DOHH2 (cell line): ENCODE measurements around the gene PRDM2.

Experiments used
- H3F3A ChIP-seq: fragments of 200-600 bp; sonication (generic), shearing (Covaris generic); 2 replicates; pipeline ENCODE4 v1.6.0; 2016; ENCODE audit warnings: antibody characterized with exemption, mild to moderate bottlenecking; ENCODE audit not compliant: control insufficient read depth, insufficient read depth
- H3K27ac ChIP-seq: fragments of 200-600 bp; sonication (generic); 2 replicates; pipeline ENCODE4 v1.5.1; 2014; ENCODE audit warnings: low read depth, mild to moderate bottlenecking, low read length, moderate library complexity
- H3K27me3 ChIP-seq: fragments of 200-600 bp; sonication (generic); 2 replicates; pipeline ENCODE4 v1.6.1; 2014; ENCODE audit warnings: mild to moderate bottlenecking, low read length, mixed read lengths; ENCODE audit not compliant: control insufficient read depth
- H3K36me3 ChIP-seq: fragments of 200-600 bp; sonication (generic); 2 replicates; pipeline ENCODE4 v1.6.1; 2014; ENCODE audit warnings: mild to moderate bottlenecking, low read length, moderate library complexity, mixed read lengths; ENCODE audit not compliant: control insufficient read depth
- H3K4me1 ChIP-seq: fragments of 200-600 bp; sonication (generic); 2 replicates; pipeline ENCODE4 v1.6.1; 2014; ENCODE audit warnings: mild to moderate bottlenecking, low read length, mixed read lengths; ENCODE audit not compliant: control insufficient read depth
- H3K4me2 ChIP-seq: fragments of 200-600 bp; sonication (generic); 2 replicates; pipeline ENCODE4 v1.6.0; 2014; ENCODE audit warnings: mild to moderate bottlenecking, low read length, moderate library complexity
- H3K4me3 ChIP-seq: fragments of 200-600 bp; sonication (generic); 2 replicates; pipeline ENCODE4 v1.5.1; 2014; ENCODE audit warnings: mild to moderate bottlenecking, low read length, mixed read lengths
- H3K79me2 ChIP-seq: fragments of 200-600 bp; sonication (generic); 2 replicates; pipeline ENCODE4 v1.6.1; 2014; ENCODE audit warnings: mild to moderate bottlenecking, low read length, mixed read lengths; ENCODE audit not compliant: control insufficient read depth
- H3K9me2 ChIP-seq: fragments of 200-600 bp; sonication (generic); replicated peaks from 2 replicates; pipeline ENCODE4 v1.6.1; 2014; ENCODE audit warnings: mild to moderate bottlenecking, low read length, mixed read lengths; ENCODE audit not compliant: control insufficient read depth
- H3K9me3 ChIP-seq: fragments of 200-600 bp; sonication (generic); 2 replicates; pipeline ENCODE4 v1.6.1; 2014; ENCODE audit warnings: antibody characterized with exemption, low read length, mixed read lengths; ENCODE audit not compliant: control insufficient read depth, insufficient read depth
- H4K20me1 ChIP-seq: fragments of 200-600 bp; sonication (generic); 2 replicates; pipeline ENCODE4 v1.6.0; 2014; ENCODE audit warnings: low read depth, mild to moderate bottlenecking, antibody characterized with exemption, low read length, moderate library complexity; ENCODE audit not compliant: control insufficient read depth, insufficient read depth
- CTCF ChIP-seq: fragments of 200-600 bp; sonication (generic); IDR thresholded peaks from one replicate; pipeline ENCODE4 v1.5.1; 2014; ENCODE audit warnings: antibody characterized with exemption, mild to moderate bottlenecking, low read depth, low read length; ENCODE audit not compliant: poor library complexity, severe bottlenecking
- EZH2phosphoT487 ChIP-seq: fragments of 200-600 bp; sonication (generic); IDR thresholded peaks from 2 replicates; pipeline ENCODE4 v1.6.1; 2017; ENCODE audit warnings: borderline replicate concordance, mild to moderate bottlenecking, antibody characterized with exemption, low read length, moderate library complexity, mixed read lengths

The PRDM2 gene

GRCh38 chr1:13752852-13753251 is 52.9 kb downstream of the PRDM2 start:
- Histone ChIP-seq H3K4me2 (peak overlapping the region; percentile 68), H3K27ac (no peak overlapping the region), H3K4me1 (peaks cover 83% of the 10 kb centered on the region), H3K9me2 (no peaks in the 10 kb centered on the region), H3K27me3 (no peaks in the 10 kb centered on the region), H3F3A (peaks cover 12% of the 10 kb centered on the region), H4K20me1 (peaks cover 66% of the 10 kb centered on the region), H3K9me3 (no peaks in the 10 kb centered on the region), H3K4me3 (peak overlapping the region; percentile 76), H3K36me3 (peaks cover 90% of the 10 kb centered on the region), H3K79me2 (peaks cover 97% of the 10 kb centered on the region)
- TF ChIP-seq CTCF (no peak), EZH2phosphoT487 (no peak)

- H3K9me2 ChIP-seq, result no peaks in the 10 kb centered on the region
- H4K20me1 ChIP-seq, result peaks cover 66% of the 10 kb centered on the region
- H3K36me3 ChIP-seq, result peaks cover 90% of the 10 kb centered on the region
- H3K27ac ChIP-seq, result peak overlapping the region; percentile 22; the same call in 1 of the 2 replicates
- peaks cover 81% of the 10 kb centered on the region for H3K4me1 ChIP-seq
- H3K4me3 ChIP-seq, result peak overlapping the region; percentile 76
- H3F3A ChIP-seq, result peaks cover 4% of the 10 kb centered on the region
- peaks cover 97% of the 10 kb centered on the region for H3K79me2 ChIP-seq
- peak overlapping the region; percentile 68 for H3K4me2 ChIP-seq
- no peaks in the 10 kb centered on the region for H3K9me3 ChIP-seq
- H3K27me3 ChIP-seq, result no peaks in the 10 kb centered on the region
- TF ChIP-seq EZH2phosphoT487 (no peak), CTCF (no peak)
Observed at GRCh38 chr1:13753636-13754402, 53.8 kb downstream of the PRDM2 start.

GRCh38 chr1:13754510-13755103 is 54.6 kb downstream of the PRDM2 start:
- Histone ChIP-seq H3K79me2 (peaks cover 100% of the 10 kb centered on the region), H4K20me1 (peaks cover 70% of the 10 kb centered on the region), H3K27ac (no peak overlapping the region), H3K4me3 (peak overlapping the region; percentile 76; the same call in 1 of the 2 replicates), H3K4me2 (peak overlapping the region; percentile 68), H3K36me3 (peaks cover 95% of the 10 kb centered on the region), H3F3A (peaks cover 11% of the 10 kb centered on the region), H3K4me1 (peaks cover 89% of the 10 kb centered on the region), H3K27me3 (no peaks in the 10 kb centered on the region), H3K9me2 (no peaks in the 10 kb centered on the region), H3K9me3 (no peaks in the 10 kb centered on the region)
- TF ChIP-seq CTCF (no peak), EZH2phosphoT487 (no peak)
